HG03378 (cell line): ENCODE data around the gene RXRA.
"Not testable (repeated sequence)": the region's sequence is repeated elsewhere in the genome, so short reads cannot be mapped to it uniquely, and the experiment has no call there.

Experiments used
- ATAC-seq: cut with Tn5 transposase; IDR thresholded peaks from one replicate; pipeline ENCODE4 v1.9.1; 2021; ENCODE audit warnings: mild to moderate bottlenecking, moderate library complexity; ENCODE audit not compliant: unreplicated experiment

Gene RXRA

GRCh38 chr9:134293611-134294152 is 32.6 kb upstream of the RXRA start:
- ATAC-seq: no peak

- no peak for ATAC-seq
Measured at GRCh38 chr9:134294153-134295071, 31.8 kb upstream of the RXRA start.

GRCh38 chr9:134295101-134295745 is 31.0 kb upstream of the RXRA start:
- ATAC-seq: no peak

GRCh38 chr9:134295746-134296250 is 30.5 kb upstream of the RXRA start:
- ATAC-seq: no peak

GRCh38 chr9:134296301-134297082 is 29.8 kb upstream of the RXRA start:
- no peak for ATAC-seq

- no peak for ATAC-seq
Measured at GRCh38 chr9:134297083-134297410, 29.2 kb upstream of the RXRA start.

GRCh38 chr9:134297576-134297975 is 28.7 kb upstream of the RXRA start:
- ATAC-seq: no peak

GRCh38 chr9:134298000-134298399 is 28.3 kb upstream of the RXRA start:
- no peak for ATAC-seq

- ATAC-seq: no peak
Measured at GRCh38 chr9:134299068-134299467, 27.2 kb upstream of the RXRA start.

- ATAC-seq: no peak
Measured at GRCh38 chr9:134299883-134300282, 26.4 kb upstream of the RXRA start.

- peak; percentile 58 for ATAC-seq
Measured at GRCh38 chr9:134301387-134302129, 24.7 kb upstream of the RXRA start.

- ATAC-seq: no peak
Measured at GRCh38 chr9:134302130-134302817, 24.0 kb upstream of the RXRA start.

- no peak for ATAC-seq
Measured at GRCh38 chr9:134303601-134304000, 22.7 kb upstream of the RXRA start.

GRCh38 chr9:134304261-134304660 is 22.0 kb upstream of the RXRA start:
- ATAC-seq: no peak

- no peak for ATAC-seq
Measured at GRCh38 chr9:134304690-134305089, 21.6 kb upstream of the RXRA start.

GRCh38 chr9:134305533-134305932 is 20.7 kb upstream of the RXRA start:
- no peak for ATAC-seq

GRCh38 chr9:134306042-134306441 is 20.2 kb upstream of the RXRA start:
- ATAC-seq: not testable (repeated sequence)

GRCh38 chr9:134306636-134307600 is 19.3 kb upstream of the RXRA start:
- ATAC-seq: no peak
